ENCODE measurements around the gene ZSCAN16.

The ZSCAN16 gene

GRCh38 chr6:28125401-28125800, 992 bp downstream of the ZSCAN16 start:
- DNase-seq = no peak

- DNase-seq = peak in 3 of 56 donors; percentile 0 to 1 (median 0)
Observed at GRCh38 chr6:28134015-28134414, 9.6 kb downstream of the ZSCAN16 start.

- no peak for DNase-seq
Observed at GRCh38 chr6:28134716-28135115, 10.3 kb downstream of the ZSCAN16 start.

- DNase-seq = no peak
Observed at GRCh38 chr6:28135393-28135792, 11.0 kb downstream of the ZSCAN16 start.

- DNase-seq = peak in 55 of 56 donors; percentile 43 to 92 (median 79)
Observed at GRCh38 chr6:28136585-28137504, 12.4 kb downstream of the ZSCAN16 start.

GRCh38 chr6:28137505-28137981, 13.1 kb downstream of the ZSCAN16 start:
- peak in 1 of 56 donors; percentile 4 for DNase-seq

GRCh38 chr6:28139860-28140543, 15.6 kb downstream of the ZSCAN16 start:
- no peak for DNase-seq

GRCh38 chr6:28140616-28141015, 16.2 kb downstream of the ZSCAN16 start:
- no peak for DNase-seq

GRCh38 chr6:28141500-28142329, 17.3 kb downstream of the ZSCAN16 start, which contains the start of gene ZKSCAN8:
ZKSCAN8 (plus strand) TSS chr6:28141883; CDS start chr6:28148408, 6,525 bp downstream.
- peak in 55 of 56 donors; percentile 26 to 88 (median 70) for DNase-seq

- no peak for DNase-seq
Observed at GRCh38 chr6:28142446-28142845, 18.0 kb downstream of the ZSCAN16 start.

- DNase-seq = no peak
Observed at GRCh38 chr6:28145231-28145630, 20.8 kb downstream of the ZSCAN16 start.

- no peak for DNase-seq
Observed at GRCh38 chr6:28152531-28152930, 28.1 kb downstream of the ZSCAN16 start.

- no peak for DNase-seq
Observed at GRCh38 chr6:28153546-28153945, 29.1 kb downstream of the ZSCAN16 start.

GRCh38 chr6:28154357-28154756, 29.9 kb downstream of the ZSCAN16 start:
- no peak for DNase-seq

- no peak for DNase-seq
Observed at GRCh38 chr6:28158318-28158717, 33.9 kb downstream of the ZSCAN16 start.

- no peak for DNase-seq
Observed at GRCh38 chr6:28159029-28159607, 34.7 kb downstream of the ZSCAN16 start.

GRCh38 chr6:28160233-28160632, 35.8 kb downstream of the ZSCAN16 start:
- no peak for DNase-seq

- DNase-seq = peak in 52 of 56 donors; percentile 0 to 79 (median 38)
Observed at GRCh38 chr6:28161410-28162079, 37.1 kb downstream of the ZSCAN16 start.

GRCh38 chr6:28165563-28165962, 41.2 kb downstream of the ZSCAN16 start:
- DNase-seq = no peak

GRCh38 chr6:28167068-28167467, 42.7 kb downstream of the ZSCAN16 start:
- no peak for DNase-seq
